Measurements from ENCODE around the gene MIS12. TPM values are rescaled to one million over a fixed set of nuclear protein-coding genes. Genes with fewer than 3 reads are reported as not detected.

The MIS12 gene
- total and polyA plus RNA-seq, 2 of the 13 experiments (the other 11 are each of a cell fraction or from before 2014, with no cell fraction given): 13.4 to 28.0 TPM

- TF ChIP-seq PREB (CRISPR knock-in tag; IDR thresholded peaks at IDR 0.05): no peak
- no peak for TF ChIP-seq ZNF33B (CRISPR knock-in tag; IDR thresholded peaks at IDR 0.05)
- TF ChIP-seq FUBP1 (CRISPR knock-in tag; IDR thresholded peaks at IDR 0.05; ENCODE audit: borderline replicate concordance): no peak
- peak; percentile 74; the same call in 1 of the 2 replicates for TF ChIP-seq CSRNP1 (CRISPR knock-in tag; IDR thresholded peaks at IDR 0.05)
- TF ChIP-seq MTF2 (CRISPR knock-in tag; IDR thresholded peaks at IDR 0.05; ENCODE audit: borderline replicate concordance): 0 out of 2 replicates have a peak, but pooled peaks have one; percentile 42
- no peak for TF ChIP-seq GRHL1 (CRISPR knock-in tag; conservative IDR thresholded peaks at IDR 0.05)
- TF ChIP-seq ZNF121 (CRISPR knock-in tag; IDR thresholded peaks at IDR 0.05): no peak
- no peak for TF ChIP-seq ZXDC (CRISPR knock-in tag; IDR thresholded peaks at IDR 0.05)
- peak; percentile 48 for TF ChIP-seq TFE3 (CRISPR knock-in tag; IDR thresholded peaks at IDR 0.05)
- no peak for TF ChIP-seq ZNF383 (CRISPR knock-in tag; IDR thresholded peaks at IDR 0.05; ENCODE audit: borderline replicate concordance)
- TF ChIP-seq HOXA7 (CRISPR knock-in tag; IDR thresholded peaks at IDR 0.05): no peak
- no peak for TF ChIP-seq SKIL (CRISPR knock-in tag; IDR thresholded peaks at IDR 0.05; ENCODE audit: borderline replicate concordance)
- TF ChIP-seq NR1H2 (CRISPR knock-in tag; IDR thresholded peaks at IDR 0.05; ENCODE audit: borderline replicate concordance, low read depth): 0 out of 2 replicates have a peak, but pooled peaks have one; percentile 27
These were observed at the start of gene MIS12 (continued) for GRCh38 chr17:5486206-5487124.

Measured in HepG2 (cell line).